H9 (cell line): ENCODE results near the gene DHRSX. TPM values are rescaled to one million over a fixed set of nuclear protein-coding genes. Genes with fewer than 3 reads are reported as not detected.

Source experiments
- DNase-seq: peaks from one replicate; pipeline ENCODE4 v3.0.0-alpha.2; 2017
- H2AFZ ChIP-seq: one replicate; pipeline ENCODE4 v1.6.1; 2013; ENCODE audit warnings: mild to moderate bottlenecking, low read length, control low read depth, moderate library complexity
- H2AK5ac ChIP-seq: 2 replicates; pipeline ENCODE4 v1.6.1; 2013; ENCODE audit warnings: low read length, control low read depth, mixed read lengths; ENCODE audit not compliant: insufficient read length
- H2BK120ac ChIP-seq: one replicate; pipeline ENCODE4 v1.6.1; 2013; ENCODE audit warnings: low read depth, mild to moderate bottlenecking, low read length, control low read depth, inconsistent platforms; ENCODE audit not compliant: poor library complexity, severe bottlenecking
- H2BK12ac ChIP-seq: 2 replicates; pipeline ENCODE4 v1.6.1; 2013; ENCODE audit warnings: low read length, control low read depth, mixed read lengths, low read depth; ENCODE audit not compliant: insufficient read length
- H2BK15ac ChIP-seq: 2 replicates; pipeline ENCODE4 v1.6.1; 2013; ENCODE audit warnings: low read depth, low read length, control low read depth
- H2BK20ac ChIP-seq: one replicate; pipeline ENCODE4 v1.6.1; 2013; ENCODE audit warnings: low read depth, mild to moderate bottlenecking, low read length, control low read depth, inconsistent platforms; ENCODE audit not compliant: poor library complexity, severe bottlenecking
- H2BK5ac ChIP-seq: 2 replicates; pipeline ENCODE4 v1.6.1; 2013; ENCODE audit warnings: low read length, control low read depth, mixed read lengths; ENCODE audit not compliant: insufficient read length
- H3K14ac ChIP-seq: 2 replicates; pipeline ENCODE4 v1.6.1; 2013; ENCODE audit warnings: low read length, control low read depth; ENCODE audit not compliant: insufficient read depth
- H3K18ac ChIP-seq: 2 replicates; pipeline ENCODE4 v1.6.1; 2013; ENCODE audit warnings: low read depth, mild to moderate bottlenecking, mixed read lengths, low read length, control low read depth; ENCODE audit not compliant: insufficient read length
- H3K23ac ChIP-seq: 2 replicates; pipeline ENCODE4 v1.6.1; 2013; ENCODE audit warnings: low read length, control low read depth, mixed read lengths, low read depth; ENCODE audit not compliant: insufficient read length
- H3K23me2 ChIP-seq: 2 replicates; pipeline ENCODE4 v1.6.1; 2013; ENCODE audit warnings: low read depth, mild to moderate bottlenecking, mixed read lengths, low read length, control low read depth; ENCODE audit not compliant: insufficient read length, poor library complexity, severe bottlenecking
- H3K27ac ChIP-seq: 2 replicates; pipeline ENCODE4 v1.5.1; 2013; ENCODE audit warnings: low read length, control low read depth, mixed read lengths, low read depth; ENCODE audit not compliant: insufficient read length
- H3K27me3 ChIP-seq: 2 replicates; pipeline ENCODE4 v1.6.1; 2013; ENCODE audit warnings: low read length, control low read depth, inconsistent platforms; ENCODE audit not compliant: insufficient read depth
- H3K4ac ChIP-seq: 2 replicates; pipeline ENCODE4 v1.6.1; 2013; ENCODE audit warnings: low read depth, mild to moderate bottlenecking, control low read depth, inconsistent platforms, low read length, moderate library complexity
- H3K4me1 ChIP-seq: 2 replicates; pipeline ENCODE4 v1.6.1; 2013; ENCODE audit warnings: low read length, control low read depth, inconsistent platforms; ENCODE audit not compliant: insufficient read depth
- H3K4me2 ChIP-seq: 2 replicates; pipeline ENCODE4 v1.6.1; 2013; ENCODE audit warnings: low read length, control low read depth, mixed read lengths; ENCODE audit not compliant: insufficient read length, insufficient read depth
- H3K56ac ChIP-seq: 2 replicates; pipeline ENCODE4 v1.6.1; 2013; ENCODE audit warnings: low read depth, mild to moderate bottlenecking, mixed read lengths, low read length, control low read depth; ENCODE audit not compliant: insufficient read length
- H3K79me1 ChIP-seq: 2 replicates; pipeline ENCODE4 v1.6.1; 2013; ENCODE audit warnings: low read depth, mild to moderate bottlenecking, moderate library complexity, low read length, control low read depth, inconsistent platforms; ENCODE audit not compliant: insufficient read depth, poor library complexity, severe bottlenecking
- H3K79me2 ChIP-seq: 2 replicates; pipeline ENCODE4 v1.6.1; 2013; ENCODE audit warnings: low read length, control low read depth, inconsistent platforms; ENCODE audit not compliant: insufficient read depth
- H3K9ac ChIP-seq: 2 replicates; pipeline ENCODE4 v1.6.1; 2013; ENCODE audit warnings: low read length, control low read depth, mixed read lengths; ENCODE audit not compliant: insufficient read length; ENCODE audit errors: extremely low read depth
- H3K9me3 ChIP-seq: one replicate; pipeline ENCODE4 v1.6.1; 2013; ENCODE audit warnings: low read depth, low read length, inconsistent platforms; ENCODE audit not compliant: control insufficient read depth
- H3T11ph ChIP-seq: one replicate; pipeline ENCODE4 v1.6.1; 2013; ENCODE audit warnings: mild to moderate bottlenecking, low read length, control low read depth, inconsistent platforms
- H4K20me1 ChIP-seq: one replicate; pipeline ENCODE4 v1.6.1; 2013; ENCODE audit not compliant: control insufficient read depth, insufficient read length, insufficient read depth
- H4K5ac ChIP-seq: 2 replicates; pipeline ENCODE4 v1.6.1; 2013; ENCODE audit warnings: low read depth, mild to moderate bottlenecking, mixed read lengths, low read length, control low read depth; ENCODE audit not compliant: insufficient read length
- H4K8ac ChIP-seq: replicated peaks from 2 replicates; pipeline ENCODE4 v1.6.1; 2013; ENCODE audit warnings: low read length, control low read depth, mixed read lengths, low read depth; ENCODE audit not compliant: insufficient read length
- H4K91ac ChIP-seq: 2 replicates; pipeline ENCODE4 v1.6.1; 2013; ENCODE audit warnings: low read depth, mild to moderate bottlenecking, moderate library complexity, mixed read lengths, low read length, control low read depth; ENCODE audit not compliant: insufficient read length
- H3K27ac Mint-ChIP-seq, 3 experiments: 2 replicates in 2 of 3; 3 replicates in 1 of 3; pipeline ENCODE4 v1.8.0; 2020 to 2021; ENCODE audit warnings: mixed read lengths in 3 of 3, mild to moderate bottlenecking in 1 of 3, moderate library complexity in 1 of 3
- H3K27me3 Mint-ChIP-seq: 2 replicates; pipeline ENCODE4 v1.8.0; 2021; ENCODE audit warnings: low read depth, mild to moderate bottlenecking, moderate library complexity, mixed read lengths
- H3K36me3 Mint-ChIP-seq, 3 experiments: 2 replicates in 2 of 3; 3 replicates in 1 of 3; pipeline ENCODE4 v1.8.0; 2020 to 2021; ENCODE audit warnings: low read depth in 3 of 3, mixed read lengths in 3 of 3; ENCODE audit not compliant: insufficient read depth in 1 of 3
- H3K4me1 Mint-ChIP-seq, 2 experiments: 2 replicates each; pipeline ENCODE4 v1.8.0; 2020; ENCODE audit warnings: mixed read lengths in 2 of 2
- H3K4me3 Mint-ChIP-seq, 2 experiments: 2 replicates in 1 of 2; 3 replicates in 1 of 2; pipeline ENCODE4 v1.8.0; 2020 to 2021; ENCODE audit warnings: mild to moderate bottlenecking in 2 of 2, mixed read lengths in 2 of 2, moderate library complexity in 1 of 2
- H3K9me3 Mint-ChIP-seq, 2 experiments: 2 replicates in 1 of 2; 3 replicates in 1 of 2; pipeline ENCODE4 v1.8.0; 2020; ENCODE audit warnings: mild to moderate bottlenecking in 2 of 2, mixed read lengths in 2 of 2, moderate library complexity in 1 of 2
- CTCF ChIP-seq: fragments of 200-600 bp; sonication (generic); conservative IDR thresholded peaks from 3 replicates; pipeline ENCODE4 v1.8.0; 2021; ENCODE audit warnings: antibody characterized with exemption, mild to moderate bottlenecking
- WGBS: extraction: QIAGEN DNeasy Blood & Tissue Kit; methylation state at CpG from one replicate; pipeline ENCODE4 v1.1.7; 2013; ENCODE audit warnings: missing lambda C conversion rate, low lambda C conversion rate, mixed read lengths; ENCODE audit not compliant: insufficient read length; ENCODE audit errors: extremely low coverage; 5-methylcytosine and 5-hydroxymethylcytosine counted together
- total RNA-seq: library from RNA; stranded (reverse); gene quantifications from 2 replicates; pipeline ENCODE4 v1.2.1, GENCODE V29; 2021

Gene DHRSX
- total RNA-seq, 1 experiment from 2014 or later: 44.0 TPM

DNA sequence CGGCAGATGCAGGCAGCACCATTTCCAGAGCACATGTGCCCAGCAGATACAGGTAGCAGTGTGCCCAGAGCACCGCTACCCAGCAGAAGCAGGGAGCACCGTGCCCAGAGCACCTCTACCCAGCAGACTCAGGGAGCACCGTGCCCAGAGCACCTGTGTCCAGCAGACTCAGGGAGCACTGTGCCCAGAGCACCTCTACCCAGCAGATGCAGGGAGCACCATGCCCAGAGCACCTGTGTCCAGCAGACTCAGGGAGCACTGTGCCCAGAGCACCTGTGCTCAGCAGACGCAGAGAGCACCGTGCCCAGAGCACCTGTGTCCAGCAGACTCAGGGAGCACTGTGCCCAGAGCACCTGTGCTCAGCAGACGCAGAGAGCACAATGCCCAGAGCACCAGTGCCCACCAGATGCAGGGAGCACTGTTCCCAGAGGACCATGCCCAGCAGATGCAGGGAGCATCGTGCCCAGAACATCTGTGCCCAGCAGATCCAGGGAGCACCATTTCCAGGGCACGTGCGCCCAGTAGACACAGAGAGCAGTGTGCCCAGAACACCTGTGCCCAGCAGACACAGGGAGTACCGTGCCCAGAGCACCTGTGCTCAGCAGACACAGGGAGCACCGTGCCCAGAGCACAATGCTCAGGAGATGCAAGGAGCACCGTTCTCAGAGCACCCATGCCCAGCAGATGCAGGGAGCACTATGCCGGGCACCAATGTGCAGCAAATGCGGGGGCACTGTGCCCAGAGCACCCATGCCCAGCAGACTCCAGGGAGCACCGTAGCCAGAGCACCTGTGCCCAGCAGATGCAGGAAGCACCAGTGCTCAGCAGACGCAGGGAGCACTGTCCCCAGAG lies 236.4 kb downstream of the DHRSX start:
- H4K20me1 ChIP-seq: no peaks in the 10 kb centered on the region
- H3K27me3 ChIP-seq: no peaks in the 10 kb centered on the region
- no peak overlapping the region for H4K91ac ChIP-seq
- no peaks in the 10 kb centered on the region for H3K27me3 Mint-ChIP-seq
- peaks cover 9% of the 10 kb centered on the region in 2 experiments for H3K4me1 Mint-ChIP-seq
- no peak overlapping the region for H2AK5ac ChIP-seq
- H2BK120ac ChIP-seq: no peak overlapping the region
- peaks cover 12 to 29% (median 23%) of the 10 kb centered on the region in 3 experiments for H3K36me3 Mint-ChIP-seq
- no peak overlapping the region for H4K5ac ChIP-seq
- H3K27ac Mint-ChIP-seq: 0 out of 7 replicates have a peak overlapping the region, but pooled peaks of 1 of the 3 experiments have one; percentile 16
- no peak overlapping the region for H2BK15ac ChIP-seq
- no peaks in the 10 kb centered on the region for H3K79me2 ChIP-seq
- H3K23me2 ChIP-seq: no peaks in the 10 kb centered on the region
- TF ChIP-seq CTCF: no peak
- no peak overlapping the region for H3K14ac ChIP-seq
- H3K9me3 Mint-ChIP-seq: no peaks in the 10 kb centered on the region
- H3K79me1 ChIP-seq: no peaks in the 10 kb centered on the region
- no peak overlapping the region for H3K18ac ChIP-seq
- H3K9me3 ChIP-seq: no peaks in the 10 kb centered on the region
- H3K4me3 Mint-ChIP-seq: no peak overlapping the region; a peak in 1 of 5 replicates
- H2BK20ac ChIP-seq: no peak overlapping the region
- no peak overlapping the region for H3K27ac ChIP-seq
- H3K4me1 ChIP-seq: peaks cover 3% of the 10 kb centered on the region; the same call in 1 of the 2 replicates
- H2BK5ac ChIP-seq: no peak overlapping the region
- H3T11ph ChIP-seq: no peak overlapping the region
- H3K4me2 ChIP-seq: no peak overlapping the region
- H3K4ac ChIP-seq: no peak overlapping the region
- no peak overlapping the region for H2BK12ac ChIP-seq
- no peak overlapping the region for H3K23ac ChIP-seq
- H4K8ac ChIP-seq: no peak overlapping the region
- no peak overlapping the region for H2AFZ ChIP-seq
- no peak overlapping the region for H3K56ac ChIP-seq
- no peak overlapping the region for H3K9ac ChIP-seq
- no CpG with 5 or more reads among the region's 17 CpGs for WGBS
- DNase-seq: no peak
